NCI-H748 treated with DMSO at 0.1 percent for 48 hours (cell line): ENCODE data around the gene OR52B4.
"Not testable (repeated sequence)": the region's sequence is repeated elsewhere in the genome, so short reads cannot be mapped to it uniquely, and the experiment has no call there.

Experiments used
- DNase-seq: peaks from one replicate; lab custom pipeline; 2025; lab: John Stamatoyannopoulos, UW

The OR52B4 gene

DNA sequence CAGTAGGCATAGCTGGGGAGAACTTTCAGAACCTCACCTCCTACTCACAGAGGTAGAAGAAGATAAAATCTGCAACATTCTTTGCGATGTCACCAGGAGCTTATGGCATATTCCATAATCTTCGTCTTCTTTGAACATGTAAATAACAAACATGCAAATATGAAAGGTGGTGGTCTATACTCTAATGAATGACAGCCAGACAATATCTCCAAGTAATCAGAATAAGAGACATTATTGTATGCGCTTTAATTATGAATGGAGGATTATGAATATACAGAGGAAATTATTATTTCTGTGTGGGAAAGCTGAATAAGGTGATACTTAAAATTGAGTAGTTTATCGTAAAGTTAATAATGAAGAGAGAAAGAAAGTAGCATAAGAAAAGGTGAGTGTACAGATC, at the start of gene OR52B4:
TSS of gene OR52B4 (minus strand) at position 101 of the 400 bp plus-strand sequence. CDS start at position 10, 91 bp downstream.
- no peak for DNase-seq

DNA sequence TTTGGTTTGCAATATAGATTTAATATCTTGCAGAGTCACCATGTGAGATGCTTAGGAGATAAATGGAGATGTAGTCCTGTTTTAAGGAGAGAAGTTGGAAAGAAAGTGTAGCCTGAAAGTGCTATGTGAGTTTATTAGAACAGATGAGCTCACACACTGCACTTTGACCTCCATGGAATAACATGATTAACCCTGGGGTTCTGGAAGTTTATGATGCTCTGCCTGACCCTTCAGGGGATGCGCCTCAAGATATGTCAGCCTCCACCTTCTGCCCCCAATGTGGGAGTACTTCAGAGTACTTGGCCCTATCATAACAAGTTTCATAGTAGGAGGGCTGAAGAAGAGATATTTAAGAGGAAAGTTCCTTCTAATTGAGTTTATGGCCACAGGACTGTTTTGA, 48.6 kb upstream of the OR52B4 start:
- DNase-seq: no peak

DNA sequence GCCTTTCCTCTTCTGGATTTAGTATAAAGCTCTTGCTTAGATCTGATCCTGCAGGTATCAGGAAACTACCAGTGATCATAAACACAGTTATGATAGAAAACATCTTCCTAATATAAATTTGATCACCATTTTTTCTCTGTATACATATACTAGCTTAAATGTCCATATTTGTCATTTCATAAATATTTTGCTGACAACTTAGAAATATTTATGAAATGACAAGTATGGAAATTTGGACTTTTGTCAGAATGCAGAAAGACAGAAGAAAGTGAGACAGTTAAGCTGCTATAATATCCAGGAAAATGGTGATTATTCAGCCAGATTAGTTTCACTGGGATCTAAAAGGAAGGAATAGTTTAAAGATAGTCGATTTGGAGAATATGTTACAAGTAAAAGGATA, 48.1 kb upstream of the OR52B4 start:
- DNase-seq: no peak

DNA sequence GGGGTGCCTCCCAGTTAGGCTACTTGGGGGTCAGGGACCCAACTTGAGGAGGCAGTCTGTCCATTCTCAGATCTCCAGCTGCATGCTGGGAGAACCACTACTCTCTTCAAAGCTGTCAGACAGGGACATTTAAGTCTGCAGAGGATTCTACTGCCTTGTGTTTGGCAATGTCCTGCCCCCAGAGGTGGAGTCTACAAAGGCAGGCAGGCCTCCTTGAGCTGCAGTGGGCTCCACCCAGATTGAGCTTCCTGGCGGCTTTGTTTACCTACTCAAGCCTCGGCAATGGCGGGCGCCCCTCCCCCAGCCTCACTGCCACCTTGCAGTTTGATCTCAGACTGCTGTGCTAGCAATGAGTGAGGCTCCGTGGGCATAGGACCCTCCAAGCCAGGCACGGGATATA, 38.0 kb upstream of the OR52B4 start:
- DNase-seq: not testable (repeated sequence)

DNA sequence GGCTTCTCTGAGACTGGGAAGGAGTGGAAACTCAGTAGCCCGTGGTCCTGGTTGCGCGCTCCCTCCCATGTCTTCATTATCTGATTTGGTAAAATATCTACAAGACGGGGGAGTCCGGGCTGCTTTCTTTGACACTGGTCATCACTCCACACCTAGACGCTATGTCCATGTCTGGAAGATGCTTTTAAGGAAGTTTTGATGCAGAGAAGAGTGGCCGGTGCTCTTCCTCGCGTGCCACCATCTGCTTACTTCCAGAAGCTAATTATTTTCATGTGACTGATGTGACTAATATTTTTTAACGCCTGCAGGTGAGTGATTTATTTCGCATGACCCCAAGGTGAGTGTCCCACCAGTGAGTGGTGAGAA, 25.7 kb upstream of the OR52B4 start:
- DNase-seq: no peak

DNA sequence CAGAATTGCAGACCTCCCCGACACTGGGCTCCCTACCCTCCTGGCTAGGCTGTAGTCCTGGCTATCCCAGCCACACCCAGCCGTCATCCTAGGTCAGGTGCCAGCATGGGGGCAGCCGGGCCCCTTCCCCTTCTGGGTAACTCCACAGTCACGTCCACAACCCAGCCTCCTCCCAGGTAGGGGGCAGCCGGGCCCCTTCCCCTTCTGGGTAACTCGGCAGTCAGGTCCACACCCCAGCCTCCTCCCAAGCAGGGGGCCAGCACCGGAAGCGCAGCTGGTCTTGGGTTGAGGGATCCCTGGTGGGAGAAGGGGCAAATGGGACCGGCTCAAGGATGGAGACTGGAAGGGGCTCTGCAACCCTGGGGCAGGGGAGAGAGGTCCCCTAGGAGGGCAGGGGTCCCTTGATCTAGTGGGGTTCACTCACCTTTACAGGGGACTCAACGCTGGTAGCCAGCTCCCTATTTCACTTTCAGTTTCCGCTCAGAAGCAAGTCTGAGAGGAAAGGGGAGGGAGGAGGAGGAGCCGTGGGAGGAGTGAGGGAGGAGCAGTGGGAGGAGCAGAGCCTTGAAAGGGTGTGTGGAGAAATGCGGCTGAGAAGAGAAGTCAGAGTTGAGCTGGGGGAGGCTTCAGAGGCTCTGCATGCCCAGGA, 25.1 kb upstream of the OR52B4 start, which contains the start of gene TRIM21:
TSS of gene TRIM21 (minus strand) at position 494 of the 649 bp plus-strand sequence. CDS start 3,293 bp downstream, outside the sequence.
- DNase-seq: peak; percentile 77

DNA sequence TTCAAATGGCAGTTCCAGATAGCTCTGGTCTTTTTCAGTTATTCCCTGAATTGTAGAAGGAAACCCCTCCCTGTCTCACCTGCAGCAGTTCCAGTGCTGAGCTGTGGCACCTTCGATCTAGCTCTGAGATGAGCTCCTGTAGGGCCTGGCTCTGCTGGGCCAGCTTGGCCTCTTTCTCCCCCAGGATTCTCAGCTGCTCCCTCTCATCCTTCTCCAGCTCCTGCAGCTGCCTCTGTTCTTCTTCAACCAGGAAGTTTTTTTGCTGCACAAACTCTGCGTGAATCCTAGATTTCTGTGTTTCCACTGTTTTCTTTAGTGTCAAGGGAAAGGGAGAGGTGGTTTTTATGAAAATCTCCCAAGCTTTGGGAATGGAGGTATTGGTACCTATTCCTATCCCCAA, 20.0 kb upstream of the OR52B4 start:
- no peak for DNase-seq

DNA sequence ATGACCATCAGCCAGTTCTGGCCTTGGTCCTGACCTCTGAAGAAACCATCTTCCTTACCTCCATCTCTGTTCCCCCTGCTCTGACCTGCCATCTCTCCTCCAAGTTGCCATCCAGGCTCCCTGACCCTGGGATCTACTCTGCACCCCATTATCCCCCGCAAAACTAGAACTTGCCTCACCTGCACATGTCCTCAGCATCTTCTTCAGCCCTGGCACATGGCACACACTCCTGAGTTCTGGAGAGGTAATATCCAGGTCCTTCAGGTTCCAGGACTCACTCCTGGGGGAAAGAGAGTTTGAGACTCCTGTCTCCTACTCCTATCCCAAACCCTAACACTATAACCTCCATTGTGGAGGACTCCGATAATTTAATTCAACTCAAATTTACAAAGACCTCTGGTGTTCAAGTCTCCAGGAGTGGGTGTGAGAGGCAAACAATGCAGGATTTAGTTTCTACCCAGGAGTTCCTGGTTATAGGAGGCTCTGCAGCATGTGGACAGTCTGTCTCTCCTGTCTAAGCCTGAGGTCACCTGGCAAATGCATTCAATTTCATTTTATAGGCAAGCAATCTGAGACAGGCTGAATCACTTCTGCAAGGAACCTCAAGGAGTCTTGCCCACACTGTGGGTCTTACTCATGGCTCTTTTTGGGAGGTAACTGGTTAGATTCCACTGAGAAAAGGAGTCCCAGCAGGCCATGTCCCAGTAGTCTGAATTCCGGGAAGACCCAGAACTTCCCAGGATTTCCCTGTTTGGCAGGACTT, 18.0 kb upstream of the OR52B4 start:
- no peak for DNase-seq

DNA sequence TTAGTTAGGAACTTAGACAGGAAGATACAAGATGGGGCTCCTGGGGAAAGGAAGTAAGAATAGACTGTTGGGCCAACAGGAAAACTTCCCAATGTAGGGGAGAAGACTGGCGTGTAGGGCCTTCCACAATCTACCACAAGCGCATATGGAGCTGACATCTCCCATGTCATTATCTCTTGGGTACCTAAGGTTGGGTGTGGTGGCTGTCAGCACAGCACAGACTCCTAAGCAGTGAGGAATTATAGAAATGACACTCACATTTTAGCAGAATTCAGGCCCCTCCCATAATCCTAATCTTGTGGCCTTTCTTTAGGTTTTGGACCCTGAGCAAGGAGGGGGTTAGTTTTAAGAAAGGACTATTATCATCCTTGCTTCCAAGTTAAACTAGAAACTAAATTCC, 13.7 kb upstream of the OR52B4 start:
- DNase-seq: no peak

DNA sequence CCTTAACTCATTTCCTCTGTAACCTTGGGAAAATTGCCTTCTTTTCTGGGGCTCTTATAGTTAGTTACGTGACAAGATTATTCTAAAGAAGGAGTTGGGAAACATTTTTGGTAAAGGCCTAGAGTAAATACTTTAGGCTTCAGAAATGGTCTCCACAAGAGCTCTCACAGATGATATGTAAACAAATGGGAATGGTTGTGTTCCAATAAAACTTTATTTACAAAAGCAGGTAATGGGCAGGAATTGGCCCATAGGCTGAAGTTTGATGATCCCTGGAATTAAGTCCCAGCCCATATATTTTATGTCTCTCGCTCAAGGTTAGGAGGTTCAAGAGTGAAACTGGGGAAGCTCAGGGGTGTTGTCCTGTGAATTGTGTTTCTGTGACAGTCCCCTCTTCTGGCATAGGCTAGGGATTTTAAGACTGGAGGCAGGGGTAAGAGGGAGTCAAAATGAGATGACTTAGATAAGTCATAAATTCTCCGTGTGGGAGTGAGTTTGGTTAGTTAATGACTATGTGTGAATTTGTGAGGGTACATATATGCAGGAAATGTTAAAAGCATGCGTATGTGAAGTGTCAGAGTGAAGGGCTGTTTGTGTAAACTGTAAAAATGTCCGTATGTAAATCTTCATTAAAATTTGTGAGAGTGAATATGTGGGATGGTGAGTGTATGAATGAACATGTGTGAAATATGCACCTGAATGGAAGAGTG, 7.4 kb upstream of the OR52B4 start:
- DNase-seq: no peak

DNA sequence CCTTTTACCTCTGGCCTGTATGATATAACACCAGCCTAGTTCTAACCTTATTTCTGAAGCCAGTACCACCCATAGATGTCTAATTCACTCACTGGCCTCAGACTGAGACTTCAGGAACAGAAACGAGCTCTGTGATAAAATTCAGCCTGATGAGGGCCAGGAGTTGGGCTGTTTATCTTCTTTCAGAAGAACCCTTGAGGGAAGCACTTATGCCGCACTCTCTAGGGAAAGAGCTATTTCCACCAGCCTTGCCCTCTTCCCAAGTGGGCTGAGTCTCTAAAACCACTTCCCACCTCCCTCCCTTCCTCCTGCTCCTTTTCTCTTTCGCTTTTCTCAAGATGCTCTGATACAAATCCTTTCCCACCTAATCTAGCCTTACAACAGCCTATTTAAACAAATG, 2.0 kb upstream of the OR52B4 start:
- DNase-seq: no peak

DNA sequence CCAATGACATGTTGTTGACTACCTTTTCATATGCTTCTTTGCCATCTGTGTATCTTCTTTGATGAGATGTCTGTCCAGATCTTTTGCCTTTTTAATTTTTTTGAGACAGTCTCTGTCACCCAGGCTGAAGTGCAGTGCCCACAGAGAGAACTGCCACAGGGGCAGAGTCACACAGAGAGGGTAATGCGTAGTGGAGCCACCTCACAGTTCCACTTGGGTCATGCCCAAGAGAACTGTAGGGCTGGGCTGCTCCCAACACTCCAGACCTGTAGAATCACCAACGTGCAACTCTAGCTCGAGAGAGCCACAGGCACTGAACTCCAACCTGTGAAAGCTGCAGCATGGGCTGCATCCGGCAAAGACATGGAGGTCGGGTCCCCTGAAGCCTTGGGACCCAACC, 20.0 kb downstream of the OR52B4 start:
- not testable (repeated sequence) for DNase-seq

DNA sequence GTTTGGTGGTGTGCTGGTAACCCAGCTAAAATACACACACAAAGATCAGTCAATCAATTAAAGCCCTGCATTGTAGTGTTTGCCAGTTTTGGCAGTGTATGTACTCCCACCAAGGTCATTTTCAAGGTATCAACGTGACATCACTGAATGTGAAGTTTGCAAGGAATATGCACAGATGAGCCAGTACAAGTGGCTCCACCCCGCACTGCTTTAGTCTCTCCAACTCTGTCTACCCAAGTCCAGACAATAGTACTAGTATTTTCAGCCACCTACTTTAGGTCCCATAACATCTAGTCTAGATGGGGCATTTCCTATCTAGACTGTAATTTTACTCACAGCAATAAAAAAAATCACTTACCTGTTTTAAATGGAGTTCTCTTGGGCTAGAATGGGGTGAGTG, 22.8 kb downstream of the OR52B4 start:
- DNase-seq: not testable (repeated sequence)

DNA sequence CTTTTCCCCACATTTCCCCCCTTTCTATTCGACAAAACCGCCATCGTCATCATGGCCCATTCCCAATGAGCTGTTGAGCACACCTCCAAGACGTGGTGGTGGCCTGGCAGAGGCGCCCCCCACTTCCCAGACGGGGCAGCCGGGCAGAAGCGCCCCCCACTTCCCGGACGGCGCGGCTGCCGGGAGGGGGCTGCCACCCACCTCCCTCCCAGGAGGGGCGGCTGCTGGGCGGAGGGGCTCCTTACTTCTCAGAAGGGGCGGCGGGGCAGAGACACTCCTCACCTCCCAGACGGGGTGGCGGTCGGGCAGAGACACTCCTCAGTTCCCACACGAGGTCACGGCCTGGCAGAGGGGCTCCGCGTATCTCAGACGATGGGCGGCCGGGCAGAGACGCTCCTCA, 33.8 kb downstream of the OR52B4 start:
- DNase-seq: not testable (repeated sequence)
